HEK293 (cell line): ENCODE measurements around the gene ABCB10.
A peak's percentile ranks its signal among the peaks of the same experiment; 100 is the strongest.

ENCODE experiments used
- CTCF ChIA-PET: fragments of 350-600 bp; formaldehyde crosslinking; extraction: SDS; loops from one replicate; lab custom pipeline; 2021; ENCODE audit warnings: antibody characterized with exemption; lab: Yijun Ruan, JAX
- POLR2A ChIA-PET: fragments of 300-600 bp; formaldehyde crosslinking; extraction: SDS; loops from one replicate; lab custom pipeline; 2020; ENCODE audit warnings: antibody characterized with exemption, inconsistent platforms; lab: Yijun Ruan, JAX
- H3K27ac ChIP-seq: fragments of 200-500 bp; sonication (Bioruptor generic); 2 replicates; pipeline ENCODE4 v1.5.1; 2014; ENCODE audit warnings: low read depth, low read length, control low read depth, inconsistent platforms; ENCODE audit errors: extremely low read depth
- H3K36me3 ChIP-seq, 2 experiments: fragments of 200-500 bp in 1 of 2; sonication (Bioruptor generic) in 1 of 2; 1 replicate in 1 of 2; 2 replicates in 1 of 2; pipeline ENCODE4 v1.5.1; 2014 to 2017; ENCODE audit warnings: inconsistent platforms in 2 of 2, low read length in 2 of 2; ENCODE audit not compliant: control insufficient read depth in 2 of 2, insufficient read depth in 1 of 2
- H3K4me1 ChIP-seq: fragments of 200-500 bp; sonication (Bioruptor generic); 2 replicates; pipeline ENCODE4 v1.5.1; 2014; ENCODE audit warnings: mild to moderate bottlenecking, low read length, inconsistent platforms; ENCODE audit not compliant: control insufficient read depth, insufficient read depth
- H3K4me3 ChIP-seq: 2 replicates; pipeline ENCODE4 v1.5.1; 2011; ENCODE audit warnings: low read depth, mild to moderate bottlenecking, control low read depth, low read length, moderate library complexity
- H3K9me3 ChIP-seq: fragments of 200-500 bp; sonication (Bioruptor generic); 2 replicates; pipeline ENCODE4 v1.5.1; 2014; ENCODE audit warnings: low read depth, low read length, inconsistent platforms; ENCODE audit not compliant: control insufficient read depth, insufficient read depth
- PATZ1 ChIP-seq: fragments of 450-650 bp; formaldehyde crosslinking; IDR thresholded peaks from 2 replicates; pipeline ENCODE4 v1.5.1; 2016; ENCODE audit warnings: missing biosample characterization, missing genetic modification characterization
- PBX3 ChIP-seq: sonication (generic); formaldehyde crosslinking; IDR thresholded peaks from 2 replicates; pipeline ENCODE4 v1.8.1; 2022; ENCODE audit warnings: mild to moderate bottlenecking, moderate library complexity, missing genetic modification reagents
- PRDM6 ChIP-seq: fragments of 450-650 bp; formaldehyde crosslinking; IDR thresholded peaks from 2 replicates; pipeline ENCODE4 v1.5.1; 2017; ENCODE audit warnings: missing biosample characterization, missing genetic modification characterization
- REPIN1 ChIP-seq: fragments of 450-650 bp; formaldehyde crosslinking; IDR thresholded peaks from 2 replicates; pipeline ENCODE4 v1.5.1; 2017; ENCODE audit warnings: missing biosample characterization, missing genetic modification characterization, low read depth
- ZFHX2 ChIP-seq: fragments of 450-650 bp; formaldehyde crosslinking; conservative IDR thresholded peaks from 2 replicates; pipeline ENCODE4 v1.5.1; 2016; ENCODE audit warnings: missing biosample characterization, missing genetic modification characterization
- ZNF202 ChIP-seq: fragments of 450-650 bp; formaldehyde crosslinking; IDR thresholded peaks from 2 replicates; pipeline ENCODE4 v1.5.1; 2016; ENCODE audit warnings: missing biosample characterization, missing genetic modification characterization, borderline replicate concordance
- ZNF221 ChIP-seq: fragments of 450-650 bp; formaldehyde crosslinking; IDR thresholded peaks from 2 replicates; pipeline ENCODE4 v1.5.1; 2017; ENCODE audit warnings: missing biosample characterization, missing genetic modification characterization, borderline replicate concordance
- ZNF266 ChIP-seq: fragments of 450-650 bp; formaldehyde crosslinking; IDR thresholded peaks from 2 replicates; pipeline ENCODE4 v1.5.1; 2016; ENCODE audit warnings: missing biosample characterization, missing genetic modification characterization, low read depth
- ZNF513 ChIP-seq: fragments of 450-650 bp; IDR thresholded peaks from 2 replicates; pipeline ENCODE4 v1.5.1; 2018; ENCODE audit warnings: missing biosample characterization, missing genetic modification characterization
- ZNF549 ChIP-seq: fragments of 450-650 bp; IDR thresholded peaks from 2 replicates; pipeline ENCODE4 v1.5.1; 2018; ENCODE audit warnings: missing biosample characterization, missing genetic modification characterization, mild to moderate bottlenecking, inconsistent platforms, moderate library complexity
- ZNF610 ChIP-seq: fragments of 450-650 bp; formaldehyde crosslinking; IDR thresholded peaks from 2 replicates; pipeline ENCODE4 v1.5.1; 2016; ENCODE audit warnings: missing biosample characterization, missing genetic modification characterization, borderline replicate concordance
- ZNF623 ChIP-seq: fragments of 450-650 bp; formaldehyde crosslinking; IDR thresholded peaks from 2 replicates; pipeline ENCODE4 v1.5.1; 2016; ENCODE audit warnings: missing biosample characterization, missing genetic modification characterization
- ZNF639 ChIP-seq: fragments of 450-650 bp; formaldehyde crosslinking; IDR thresholded peaks from 2 replicates; pipeline ENCODE4 v1.5.1; 2016; ENCODE audit warnings: missing biosample characterization, missing genetic modification characterization

ABCB10 gene

GRCh38 chr1:229547542-229547941, 11.0 kb downstream of the ABCB10 start:
- H3K4me1 ChIP-seq: peaks cover 19% of the 10 kb centered on the region
- H3K9me3 ChIP-seq: no peaks in the 10 kb centered on the region
- H3K27ac ChIP-seq: no peak overlapping the region
- POLR2A ChIA-PET: interaction anchor here (0.7 to 1.7 kb wide), 2 partner anchors 11 to 39 kb away, joined by 4 to 11 read pairs; partner anchors contain the start of gene ABCB10
- H3K4me3 ChIP-seq: no peak overlapping the region
- H3K36me3 ChIP-seq: peaks cover 30 to 49% of the 10 kb centered on the region in 2 experiments
- CTCF ChIA-PET: interaction anchor here (0.6 to 2.6 kb wide), 4 partner anchors 11 to 33 kb away, joined by 3 to 10 read pairs (median 4); partner anchors contain the start of gene ABCB10
- TF ChIP-seq REPIN1 (tag by site-specific recombination): no peak
- no peak for TF ChIP-seq ZNF639 (tag by site-specific recombination)
- TF ChIP-seq ZNF202 (tag by site-specific recombination): no peak
- TF ChIP-seq PBX3 (CRISPR knock-in tag): no peak
- no peak for TF ChIP-seq ZNF513
- TF ChIP-seq PATZ1 (tag by site-specific recombination): no peak
- TF ChIP-seq PRDM6 (tag by site-specific recombination): no peak

GRCh38 chr1:229544587-229544986, 13.9 kb downstream of the ABCB10 start:
- H3K36me3 ChIP-seq: peaks cover 52 to 78% of the 10 kb centered on the region in 2 experiments
- no peak overlapping the region for H3K4me3 ChIP-seq
- TF ChIP-seq ZNF549 (tag by site-specific recombination) (0 out of 2 replicates have a peak, but pooled peaks have one; percentile 17), ZNF221 (tag by site-specific recombination) (no peak), ZNF266 (tag by site-specific recombination) (no peak)

GRCh38 chr1:229539863-229540506, 18.5 kb downstream of the ABCB10 start:
- no peak overlapping the region for H3K27ac ChIP-seq
- ChIA-PET CTCF (interaction anchor here (1.0 to 1.2 kb wide), 3 partner anchors 10 to 19 kb away, joined by 3 to 4 read pairs (median 3); partner anchors contain the start of gene ABCB10), POLR2A (no interaction called here)
- H3K36me3 ChIP-seq: peaks cover 75 to 95% of the 10 kb centered on the region in 2 experiments
- no peaks in the 10 kb centered on the region for H3K4me1 ChIP-seq
- TF ChIP-seq ZNF623 (tag by site-specific recombination) (no peak), ZFHX2 (no peak), ZNF610 (tag by site-specific recombination) (no peak)
- H3K9me3 ChIP-seq: no peaks in the 10 kb centered on the region
- no peak overlapping the region for H3K4me3 ChIP-seq

More at GRCh38 chr1:229544587-229544986, 13.9 kb downstream of the ABCB10 start:
- ChIA-PET POLR2A (no interaction called here), CTCF (interaction anchor here (0.6 to 3.1 kb wide), 2 partner anchors 12 to 261 kb away, joined by 3 to 15 read pairs; no protein-coding TSS in a partner anchor)
- Histone ChIP-seq H3K9me3 (no peaks in the 10 kb centered on the region), H3K27ac (no peak overlapping the region), H3K4me1 (peaks cover 3% of the 10 kb centered on the region)
